ENCODE measurements around the gene SH3GL2.

SH3GL2 gene

DNA sequence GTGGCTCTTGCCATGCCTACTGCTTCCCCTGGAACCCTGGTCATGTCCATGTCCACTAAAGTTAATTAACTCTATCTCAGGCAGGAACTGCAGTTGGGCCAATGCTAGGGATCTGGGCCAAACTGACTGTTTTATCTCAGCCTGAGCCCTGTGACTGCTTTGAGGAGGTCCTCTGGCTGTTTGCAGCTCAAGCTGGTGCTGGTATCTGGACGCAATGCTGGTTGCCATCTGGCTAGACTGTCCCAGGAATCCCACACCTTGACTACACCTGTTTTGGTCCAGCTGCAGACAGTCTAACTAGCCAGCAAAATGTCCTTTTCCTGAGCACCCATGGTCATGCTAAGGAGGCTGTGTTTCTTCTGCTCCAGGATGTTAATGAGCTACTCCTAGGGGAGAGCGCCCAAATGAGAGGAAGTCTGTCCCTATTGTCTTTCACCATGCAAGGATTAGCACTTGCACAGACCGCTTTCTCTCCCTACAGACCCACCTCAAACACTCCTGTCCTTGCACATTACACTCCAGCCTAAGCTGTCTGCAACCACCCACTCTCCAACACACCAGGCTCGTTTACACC lies 251.0 kb downstream of the SH3GL2 start:
- TF ChIP-seq FOXP2 (optimal IDR thresholded peaks at IDR 0.05; ENCODE audit: borderline replicate concordance, extremely low read depth, extremely low read length, insufficient read depth) (no peak), TAF1 (IDR thresholded peaks at IDR 0.05; ENCODE audit: borderline replicate concordance, insufficient read depth, low read length) (no peak)
- TF ChIP-seq, protein P1, sequence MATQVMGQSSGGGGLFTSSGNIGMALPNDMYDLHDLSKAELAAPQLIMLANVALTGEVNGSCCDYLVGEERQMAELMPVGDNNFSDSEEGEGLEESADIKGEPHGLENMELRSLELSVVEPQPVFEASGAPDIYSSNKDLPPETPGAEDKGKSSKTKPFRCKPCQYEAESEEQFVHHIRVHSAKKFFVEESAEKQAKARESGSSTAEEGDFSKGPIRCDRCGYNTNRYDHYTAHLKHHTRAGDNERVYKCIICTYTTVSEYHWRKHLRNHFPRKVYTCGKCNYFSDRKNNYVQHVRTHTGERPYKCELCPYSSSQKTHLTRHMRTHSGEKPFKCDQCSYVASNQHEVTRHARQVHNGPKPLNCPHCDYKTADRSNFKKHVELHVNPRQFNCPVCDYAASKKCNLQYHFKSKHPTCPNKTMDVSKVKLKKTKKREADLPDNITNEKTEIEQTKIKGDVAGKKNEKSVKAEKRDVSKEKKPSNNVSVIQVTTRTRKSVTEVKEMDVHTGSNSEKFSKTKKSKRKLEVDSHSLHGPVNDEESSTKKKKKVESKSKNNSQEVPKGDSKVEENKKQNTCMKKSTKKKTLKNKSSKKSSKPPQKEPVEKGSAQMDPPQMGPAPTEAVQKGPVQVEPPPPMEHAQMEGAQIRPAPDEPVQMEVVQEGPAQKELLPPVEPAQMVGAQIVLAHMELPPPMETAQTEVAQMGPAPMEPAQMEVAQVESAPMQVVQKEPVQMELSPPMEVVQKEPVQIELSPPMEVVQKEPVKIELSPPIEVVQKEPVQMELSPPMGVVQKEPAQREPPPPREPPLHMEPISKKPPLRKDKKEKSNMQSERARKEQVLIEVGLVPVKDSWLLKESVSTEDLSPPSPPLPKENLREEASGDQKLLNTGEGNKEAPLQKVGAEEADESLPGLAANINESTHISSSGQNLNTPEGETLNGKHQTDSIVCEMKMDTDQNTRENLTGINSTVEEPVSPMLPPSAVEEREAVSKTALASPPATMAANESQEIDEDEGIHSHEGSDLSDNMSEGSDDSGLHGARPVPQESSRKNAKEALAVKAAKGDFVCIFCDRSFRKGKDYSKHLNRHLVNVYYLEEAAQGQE (IDR thresholded peaks at IDR 0.05; ENCODE audit: insufficient read depth in 1 of 2, low read depth in 2 of 2, low read length in 2 of 2), result no peak

DNA sequence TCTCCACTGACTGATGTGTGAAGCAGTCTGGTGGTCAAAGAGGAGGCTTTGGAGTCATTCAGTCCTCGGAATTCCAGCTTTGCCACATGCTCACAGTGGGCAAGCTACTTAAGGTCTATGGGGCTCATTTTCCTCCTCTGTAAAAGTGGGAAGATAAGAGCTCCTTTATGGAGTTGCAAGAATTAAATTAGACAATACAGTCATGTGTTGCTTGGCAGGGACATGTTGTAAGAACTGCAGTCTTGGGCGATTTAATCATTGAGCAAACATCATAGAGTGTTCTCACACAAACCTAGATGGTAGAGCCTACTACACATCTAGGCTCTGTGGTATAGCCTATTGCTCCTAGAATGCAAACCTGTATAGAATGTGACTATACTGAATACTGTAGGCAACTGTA lies 253.9 kb downstream of the SH3GL2 start:
- TF ChIP-seq FOXP2 (optimal IDR thresholded peaks at IDR 0.05; ENCODE audit: borderline replicate concordance, extremely low read depth, extremely low read length, insufficient read depth), result no peak
- no peak for TF ChIP-seq TAF1 (IDR thresholded peaks at IDR 0.05; ENCODE audit: borderline replicate concordance, insufficient read depth, low read length)
- TF ChIP-seq, protein P1 (IDR thresholded peaks at IDR 0.05; ENCODE audit: insufficient read depth in 1 of 2, low read depth in 2 of 2, low read length in 2 of 2), result no peak
- no peak for TF ChIP-seq POLR2AphosphoS5 (IDR thresholded peaks at IDR 0.05; ENCODE audit: low read depth, low read length)
- no peak for TF ChIP-seq SIN3A (IDR thresholded peaks at IDR 0.05; ENCODE audit: borderline replicate concordance, insufficient read depth, low read length)

DNA sequence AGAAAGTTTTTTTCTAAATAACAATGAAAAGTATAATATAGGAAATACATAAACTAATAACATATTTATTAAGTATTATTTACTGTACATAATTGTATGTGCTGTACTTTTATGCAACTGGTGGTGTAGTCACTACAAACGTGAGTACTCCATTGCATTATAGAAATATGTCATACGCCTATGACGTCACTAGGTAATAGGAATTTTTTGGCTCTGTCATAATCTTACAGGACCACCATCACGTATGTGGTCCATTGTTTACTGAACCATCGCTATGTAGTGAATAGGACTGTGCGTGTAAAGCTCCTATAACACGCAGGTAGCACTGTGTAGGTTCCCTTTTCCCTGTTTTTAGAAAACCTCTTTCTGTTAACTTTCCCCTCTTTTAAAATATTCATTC lies 255.0 kb downstream of the SH3GL2 start:
- TF ChIP-seq FOXP2 (optimal IDR thresholded peaks at IDR 0.05; ENCODE audit: borderline replicate concordance, extremely low read depth, extremely low read length, insufficient read depth) (no peak), TAF1 (IDR thresholded peaks at IDR 0.05; ENCODE audit: borderline replicate concordance, insufficient read depth, low read length) (no peak), SIN3A (IDR thresholded peaks at IDR 0.05; ENCODE audit: borderline replicate concordance, insufficient read depth, low read length) (no peak), POLR2AphosphoS5 (IDR thresholded peaks at IDR 0.05; ENCODE audit: low read depth, low read length) (no peak)
- TF ChIP-seq, protein P1 (IDR thresholded peaks at IDR 0.05; ENCODE audit: insufficient read depth in 1 of 2, low read depth in 2 of 2, low read length in 2 of 2), result no peak

DNA sequence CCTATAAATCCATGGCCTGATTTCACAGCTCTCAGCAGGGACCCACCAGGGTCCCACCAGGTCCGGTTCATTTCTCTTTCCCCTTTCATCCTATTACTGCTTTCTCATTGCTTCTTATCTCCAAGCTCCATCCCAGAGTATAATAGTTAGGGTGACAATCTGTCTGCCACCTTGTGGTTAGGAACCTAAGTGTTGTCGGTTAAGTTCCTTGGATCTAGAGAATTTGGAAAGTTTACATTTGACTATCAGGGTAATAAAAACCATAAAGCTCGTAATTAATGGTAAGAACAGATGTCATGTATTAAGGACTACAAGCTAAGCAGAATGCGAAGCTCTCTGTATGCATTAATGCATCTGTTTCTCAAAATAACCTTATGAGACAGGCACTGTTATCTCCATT lies 259.1 kb downstream of the SH3GL2 start:
- TF ChIP-seq SIN3A (IDR thresholded peaks at IDR 0.05; ENCODE audit: borderline replicate concordance, insufficient read depth, low read length) (no peak), TAF1 (IDR thresholded peaks at IDR 0.05; ENCODE audit: borderline replicate concordance, insufficient read depth, low read length) (no peak), POLR2AphosphoS5 (IDR thresholded peaks at IDR 0.05; ENCODE audit: low read depth, low read length) (no peak), FOXP2 (optimal IDR thresholded peaks at IDR 0.05; ENCODE audit: borderline replicate concordance, extremely low read depth, extremely low read length, insufficient read depth) (no peak)
- TF ChIP-seq, protein P1 (IDR thresholded peaks at IDR 0.05; ENCODE audit: insufficient read depth in 1 of 2, low read depth in 2 of 2, low read length in 2 of 2), result no peak

DNA sequence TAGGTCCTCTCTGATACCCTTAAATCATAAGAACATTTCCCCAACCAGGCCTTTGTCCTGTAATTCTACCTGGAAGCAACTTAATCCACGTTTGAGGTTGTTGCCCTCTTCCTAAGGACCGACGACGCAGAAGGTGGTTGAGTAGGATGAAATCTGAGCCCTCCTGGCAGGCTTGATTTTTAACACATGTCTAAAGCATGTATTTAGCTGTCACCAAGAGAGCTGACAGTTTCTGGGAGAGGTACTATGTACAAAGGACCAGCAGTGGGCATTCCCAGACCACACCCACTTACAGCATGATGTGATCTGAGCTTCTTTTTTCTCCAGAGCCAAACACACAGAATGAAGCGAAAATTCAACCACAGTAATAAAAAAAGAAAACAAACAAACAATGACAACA lies 260.9 kb downstream of the SH3GL2 start:
- no peak for TF ChIP-seq TAF1 (IDR thresholded peaks at IDR 0.05; ENCODE audit: borderline replicate concordance, insufficient read depth, low read length)
- no peak for TF ChIP-seq FOXP2 (optimal IDR thresholded peaks at IDR 0.05; ENCODE audit: borderline replicate concordance, extremely low read depth, extremely low read length, insufficient read depth)
- TF ChIP-seq SIN3A (IDR thresholded peaks at IDR 0.05; ENCODE audit: borderline replicate concordance, insufficient read depth, low read length), result no peak
- TF ChIP-seq POLR2AphosphoS5 (IDR thresholded peaks at IDR 0.05; ENCODE audit: low read depth, low read length), result no peak
- TF ChIP-seq, protein P1 (IDR thresholded peaks at IDR 0.05; ENCODE audit: insufficient read depth in 1 of 2, low read depth in 2 of 2, low read length in 2 of 2), result no peak

All from PFSK-1 (cell line).